Endodermal cell (in vitro differentiated cells): Measurements from ENCODE around the gene BARX1. TPM values are rescaled to one million over a fixed set of nuclear protein-coding genes. Genes with fewer than 3 reads are reported as not detected.

ENCODE experiments used
- DNase-seq: peaks from one replicate; pipeline ENCODE4 v3.0.0-alpha.2; 2017
- H3K27ac ChIP-seq: 2 replicates; pipeline ENCODE4 v1.5.1; 2013; ENCODE audit warnings: mild to moderate bottlenecking, low read depth, low read length, moderate library complexity
- H3K27me3 ChIP-seq: 2 replicates; pipeline ENCODE4 v1.6.1; 2013; ENCODE audit warnings: mild to moderate bottlenecking, low read length, moderate library complexity; ENCODE audit not compliant: insufficient read depth, control insufficient read depth, poor library complexity, severe bottlenecking
- H3K36me3 ChIP-seq: 2 replicates; pipeline ENCODE4 v1.7.0; 2013; ENCODE audit warnings: mild to moderate bottlenecking, low read length, moderate library complexity; ENCODE audit not compliant: control insufficient read depth, insufficient read depth
- H3K4me1 ChIP-seq: one replicate; pipeline ENCODE4 v1.7.0; 2013; ENCODE audit warnings: low read length; ENCODE audit not compliant: control insufficient read depth, insufficient read depth
- H3K4me3 ChIP-seq: 2 replicates; pipeline ENCODE4 v1.5.1; 2013; ENCODE audit warnings: mild to moderate bottlenecking, low read length, moderate library complexity
- H3K9ac ChIP-seq: 2 replicates; pipeline ENCODE4 v1.6.1; 2013; ENCODE audit warnings: mild to moderate bottlenecking, low read length, moderate library complexity; ENCODE audit not compliant: poor library complexity, severe bottlenecking; ENCODE audit errors: extremely low read depth
- H3K9me3 ChIP-seq: 2 replicates; pipeline ENCODE4 v1.6.1; 2013; ENCODE audit warnings: mild to moderate bottlenecking, low read length, moderate library complexity; ENCODE audit not compliant: control insufficient read depth
- H3K27ac Mint-ChIP-seq: 2 replicates; pipeline ENCODE4 v1.8.0; 2020; ENCODE audit warnings: mixed read lengths
- H3K27me3 Mint-ChIP-seq: 2 replicates; pipeline ENCODE4 v1.8.0; 2021; ENCODE audit warnings: mild to moderate bottlenecking, mixed read lengths; ENCODE audit not compliant: insufficient read depth
- H3K36me3 Mint-ChIP-seq: 2 replicates; pipeline ENCODE4 v1.8.0; 2020; ENCODE audit warnings: low read depth, mixed read lengths
- H3K4me1 Mint-ChIP-seq: 2 replicates; pipeline ENCODE4 v1.8.0; 2020; ENCODE audit warnings: mixed read lengths
- H3K4me3 Mint-ChIP-seq: 2 replicates; pipeline ENCODE4 v1.8.0; 2020; ENCODE audit warnings: mild to moderate bottlenecking, moderate library complexity, mixed read lengths
- H3K9me3 Mint-ChIP-seq: 2 replicates; pipeline ENCODE4 v1.8.0; 2020; ENCODE audit warnings: mild to moderate bottlenecking, mixed read lengths
- WGBS, 2 experiments: methylation state at CpG; one replicate each; pipeline versions ENCODE4 v1.1.5 to v1.1.7; 2013; ENCODE audit warnings: missing lambda C conversion rate in 2 of 2, mixed read lengths in 1 of 2; ENCODE audit not compliant: insufficient coverage in 1 of 2, insufficient read length in 1 of 2; 5-methylcytosine and 5-hydroxymethylcytosine counted together
- total RNA-seq, 2 donors: library from RNA; stranded (reverse); fragmentation: NEBNext Ultra II Directional in 1 of 2; extraction: Animal tissue kit (Norgen Biotek cat#: 25700) in 1 of 2; gene quantifications; 2 replicates in 1 of 2; 3 replicates in 1 of 2; pipeline ENCODE4 v1.2.1, GENCODE V29; 2021
- TF ChIP-seq, protein P1 (sequence below): fragments of 200-600 bp; sonication (generic); conservative IDR thresholded peaks from 2 replicates; pipeline ENCODE4 v1.5.0; 2021; ENCODE audit warnings: antibody characterized with exemption, mild to moderate bottlenecking

The BARX1 gene
- total RNA-seq, 2 donors from 2014 or later = 0.35 TPM; not detected in 1

DNA sequence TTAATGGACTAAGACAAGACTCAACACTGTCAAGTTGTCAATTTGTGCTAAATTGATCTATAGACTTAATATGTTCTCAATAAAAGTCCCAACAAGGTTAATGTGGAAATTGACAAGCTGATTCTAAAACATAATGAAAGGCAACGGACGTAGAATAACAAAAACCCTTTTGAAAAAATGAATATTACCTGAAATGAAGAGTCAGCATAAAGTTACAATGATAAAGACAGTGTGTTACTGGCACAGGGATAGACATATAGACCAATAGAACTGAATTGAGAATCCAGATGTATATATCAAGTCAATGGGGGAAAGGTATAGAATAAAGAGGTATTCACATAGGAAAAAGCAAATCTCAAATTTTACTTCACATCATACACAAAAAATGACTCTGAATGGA, 37.7 kb upstream of the BARX1 start:
- 93% methylated on average over 2 of the region's 2 CpGs; no CpG with 5 or more reads in 1 of the 2 experiments for WGBS, 2 experiments
- H3K9me3 ChIP-seq = no peaks in the 10 kb centered on the region
- Mint-ChIP-seq H3K27ac (no peak overlapping the region), H3K4me1 (no peaks in the 10 kb centered on the region), H3K27me3 (peaks cover 4% of the 10 kb centered on the region), H3K9me3 (peaks cover 11% of the 10 kb centered on the region), H3K4me3 (no peak overlapping the region), H3K36me3 (no peaks in the 10 kb centered on the region)
- DNase-seq = no peak
- no peak overlapping the region for H3K9ac ChIP-seq
- no peaks in the 10 kb centered on the region for H3K36me3 ChIP-seq
- no peaks in the 10 kb centered on the region for H3K4me1 ChIP-seq
- no peak overlapping the region for H3K27ac ChIP-seq
- TF ChIP-seq, protein P1, sequence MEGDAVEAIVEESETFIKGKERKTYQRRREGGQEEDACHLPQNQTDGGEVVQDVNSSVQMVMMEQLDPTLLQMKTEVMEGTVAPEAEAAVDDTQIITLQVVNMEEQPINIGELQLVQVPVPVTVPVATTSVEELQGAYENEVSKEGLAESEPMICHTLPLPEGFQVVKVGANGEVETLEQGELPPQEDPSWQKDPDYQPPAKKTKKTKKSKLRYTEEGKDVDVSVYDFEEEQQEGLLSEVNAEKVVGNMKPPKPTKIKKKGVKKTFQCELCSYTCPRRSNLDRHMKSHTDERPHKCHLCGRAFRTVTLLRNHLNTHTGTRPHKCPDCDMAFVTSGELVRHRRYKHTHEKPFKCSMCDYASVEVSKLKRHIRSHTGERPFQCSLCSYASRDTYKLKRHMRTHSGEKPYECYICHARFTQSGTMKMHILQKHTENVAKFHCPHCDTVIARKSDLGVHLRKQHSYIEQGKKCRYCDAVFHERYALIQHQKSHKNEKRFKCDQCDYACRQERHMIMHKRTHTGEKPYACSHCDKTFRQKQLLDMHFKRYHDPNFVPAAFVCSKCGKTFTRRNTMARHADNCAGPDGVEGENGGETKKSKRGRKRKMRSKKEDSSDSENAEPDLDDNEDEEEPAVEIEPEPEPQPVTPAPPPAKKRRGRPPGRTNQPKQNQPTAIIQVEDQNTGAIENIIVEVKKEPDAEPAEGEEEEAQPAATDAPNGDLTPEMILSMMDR = no peak
- H3K27me3 ChIP-seq = no peaks in the 10 kb centered on the region
- no peak overlapping the region for H3K4me3 ChIP-seq

DNA sequence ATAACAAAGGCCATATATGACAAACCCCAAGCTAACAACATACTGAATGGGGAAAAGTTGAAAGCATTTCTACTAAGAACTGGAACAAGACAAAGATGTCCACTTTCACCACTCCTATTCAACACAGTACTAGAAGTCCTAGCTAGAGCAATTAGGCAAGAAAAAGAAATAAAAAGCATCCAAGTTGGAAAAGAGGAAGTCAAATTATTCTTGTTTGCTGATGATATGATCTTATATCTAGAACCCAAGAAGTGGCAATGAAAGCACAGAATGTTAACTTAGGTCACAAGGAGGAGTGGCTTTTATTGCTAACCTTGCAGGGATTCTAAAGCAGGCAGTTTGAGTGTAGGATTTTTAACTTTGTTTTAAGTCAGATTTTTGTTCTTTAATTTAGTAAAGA, 35.3 kb upstream of the BARX1 start:
- peaks cover 24% of the 10 kb centered on the region for H3K9me3 Mint-ChIP-seq
- peaks cover 4% of the 10 kb centered on the region for H3K27me3 Mint-ChIP-seq
- no peaks in the 10 kb centered on the region for H3K36me3 Mint-ChIP-seq
- no peaks in the 10 kb centered on the region for H3K4me1 ChIP-seq
- no peak overlapping the region for H3K4me3 Mint-ChIP-seq
- H3K36me3 ChIP-seq = no peaks in the 10 kb centered on the region
- no peaks in the 10 kb centered on the region for H3K4me1 Mint-ChIP-seq
- DNase-seq = no peak
- TF ChIP-seq, protein P1 = no peak
- no peak overlapping the region for H3K27ac ChIP-seq
- H3K27ac Mint-ChIP-seq = no peak overlapping the region
- H3K9ac ChIP-seq = no peak overlapping the region
- H3K27me3 ChIP-seq = no peaks in the 10 kb centered on the region
- peaks cover 19% of the 10 kb centered on the region for H3K9me3 ChIP-seq
- no peak overlapping the region for H3K4me3 ChIP-seq

DNA sequence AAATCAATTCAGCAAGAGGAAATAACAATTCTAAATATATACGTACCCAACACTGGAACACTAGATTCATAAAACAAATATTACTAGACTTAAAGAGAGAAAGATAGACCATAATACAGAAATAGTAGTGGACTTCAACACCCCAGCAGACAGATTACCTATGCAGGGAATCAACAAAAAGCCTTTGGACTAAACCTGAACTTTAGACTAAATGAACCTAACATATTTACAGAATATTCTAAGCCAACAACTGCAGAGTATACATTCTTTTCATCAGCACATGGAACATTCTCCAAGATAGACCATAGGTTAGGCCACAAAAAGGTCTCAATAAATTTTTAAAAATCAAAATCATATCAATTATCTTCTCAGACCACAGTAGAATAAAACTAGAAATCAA, 32.9 kb upstream of the BARX1 start:
- no peaks in the 10 kb centered on the region for H3K27me3 ChIP-seq
- Mint-ChIP-seq H3K27ac (no peak overlapping the region), H3K27me3 (no peaks in the 10 kb centered on the region), H3K36me3 (no peaks in the 10 kb centered on the region), H3K9me3 (peaks cover 27% of the 10 kb centered on the region), H3K4me3 (no peak overlapping the region), H3K4me1 (peaks cover 3% of the 10 kb centered on the region)
- H3K9me3 ChIP-seq = peaks cover 19% of the 10 kb centered on the region
- no peak overlapping the region for H3K4me3 ChIP-seq
- 88% methylated on average over 1 of the region's 1 CpG; no CpG with 5 or more reads in 1 of the 2 experiments for WGBS, 2 experiments
- H3K27ac ChIP-seq = no peak overlapping the region
- no peak for DNase-seq
- H3K36me3 ChIP-seq = no peaks in the 10 kb centered on the region
- TF ChIP-seq, protein P1 = no peak
- no peaks in the 10 kb centered on the region for H3K4me1 ChIP-seq
- no peak overlapping the region for H3K9ac ChIP-seq
